Osteocyte (in vitro differentiated cells): ENCODE results near the gene MOV10L1. TPM values are rescaled to one million over a fixed set of nuclear protein-coding genes. Genes with fewer than 3 reads are reported as not detected.

Source experiments
- DNase-seq: peaks from one replicate; pipeline ENCODE4 v3.0.0; 2021; ENCODE audit warnings: mixed read lengths; ENCODE audit not compliant: unreplicated experiment; ENCODE audit errors: extremely low spot score
- H3K27ac Mint-ChIP-seq: one replicate; pipeline ENCODE4 v1.8.0; 2021; ENCODE audit warnings: mild to moderate bottlenecking, mixed read lengths; ENCODE audit not compliant: unreplicated experiment
- H3K27me3 Mint-ChIP-seq: one replicate; pipeline ENCODE4 v1.8.0; 2021; ENCODE audit warnings: mixed read lengths; ENCODE audit not compliant: unreplicated experiment
- H3K36me3 Mint-ChIP-seq: one replicate; pipeline ENCODE4 v1.8.0; 2021; ENCODE audit warnings: mixed read lengths; ENCODE audit not compliant: unreplicated experiment
- H3K4me1 Mint-ChIP-seq: one replicate; pipeline ENCODE4 v1.8.0; 2021; ENCODE audit warnings: mixed read lengths; ENCODE audit not compliant: unreplicated experiment
- H3K4me3 Mint-ChIP-seq: one replicate; pipeline ENCODE4 v1.8.0; 2021; ENCODE audit warnings: mild to moderate bottlenecking, moderate library complexity, mixed read lengths; ENCODE audit not compliant: unreplicated experiment
- H3K9me3 Mint-ChIP-seq: one replicate; pipeline ENCODE4 v1.8.0; 2021; ENCODE audit warnings: mixed read lengths; ENCODE audit not compliant: unreplicated experiment
- CTCF ChIP-seq: fragments of 200-600 bp; sonication (generic); IDR thresholded peaks from 2 replicates; pipeline ENCODE4 v1.5.0; 2021; ENCODE audit warnings: antibody characterized with exemption, mild to moderate bottlenecking, moderate library complexity
- total RNA-seq: library from RNA; stranded (reverse); gene quantifications from 2 replicates; pipeline ENCODE4 v1.2.1, GENCODE V29; 2021

MOV10L1 gene
- total RNA-seq, 1 donor from 2014 or later, result 1.4 TPM

- no peak for TF ChIP-seq CTCF
- H3K27me3 Mint-ChIP-seq, result peaks cover 5% of the 10 kb centered on the region
- no peaks in the 10 kb centered on the region for H3K36me3 Mint-ChIP-seq
- no peak for DNase-seq
- peaks cover 16% of the 10 kb centered on the region for H3K4me1 Mint-ChIP-seq
- H3K9me3 Mint-ChIP-seq, result no peaks in the 10 kb centered on the region
- H3K27ac Mint-ChIP-seq, result no peak overlapping the region
- H3K4me3 Mint-ChIP-seq, result peak overlapping the region; percentile 50
These were observed 29.9 kb upstream of the MOV10L1 start for GRCh38 chr22:50059881-50060262.

GRCh38 chr22:50060441-50061140 is 29.2 kb upstream of the MOV10L1 start:
- no peak for DNase-seq
- H3K4me3 Mint-ChIP-seq, result no peak overlapping the region
- no peak overlapping the region for H3K27ac Mint-ChIP-seq
- H3K4me1 Mint-ChIP-seq, result peaks cover 12% of the 10 kb centered on the region
- no peaks in the 10 kb centered on the region for H3K36me3 Mint-ChIP-seq
- H3K9me3 Mint-ChIP-seq, result no peaks in the 10 kb centered on the region
- TF ChIP-seq CTCF, result no peak
- H3K27me3 Mint-ChIP-seq, result peaks cover 7% of the 10 kb centered on the region

- H3K4me3 Mint-ChIP-seq, result no peak overlapping the region
- peaks cover 10% of the 10 kb centered on the region for H3K27me3 Mint-ChIP-seq
- no peaks in the 10 kb centered on the region for H3K36me3 Mint-ChIP-seq
- no peak for DNase-seq
- no peak for TF ChIP-seq CTCF
- H3K4me1 Mint-ChIP-seq, result peaks cover 12% of the 10 kb centered on the region
- no peak overlapping the region for H3K27ac Mint-ChIP-seq
- no peaks in the 10 kb centered on the region for H3K9me3 Mint-ChIP-seq
These were observed 28.5 kb upstream of the MOV10L1 start for GRCh38 chr22:50061141-50061823.

GRCh38 chr22:50061824-50062355 is 27.9 kb upstream of the MOV10L1 start:
- no peak for DNase-seq
- Mint-ChIP-seq H3K9me3 (no peaks in the 10 kb centered on the region), H3K27ac (no peak overlapping the region), H3K4me1 (peaks cover 12% of the 10 kb centered on the region), H3K27me3 (peaks cover 10% of the 10 kb centered on the region), H3K4me3 (no peak overlapping the region), H3K36me3 (no peaks in the 10 kb centered on the region)
- no peak for TF ChIP-seq CTCF

- Mint-ChIP-seq H3K36me3 (no peaks in the 10 kb centered on the region), H3K4me1 (peaks cover 12% of the 10 kb centered on the region), H3K4me3 (no peak overlapping the region), H3K9me3 (no peaks in the 10 kb centered on the region), H3K27me3 (peaks cover 10% of the 10 kb centered on the region), H3K27ac (no peak overlapping the region)
- TF ChIP-seq CTCF, result no peak
- DNase-seq, result no peak
These were observed 27.2 kb upstream of the MOV10L1 start for GRCh38 chr22:50062509-50063135.
